Measurements from ENCODE around the gene IGF1.

The IGF1 gene

GRCh38 chr12:102480406-102480805 is at the start of gene IGF1:
TSS of gene IGF1 (minus strand) at chr12:102480563. CDS start at chr12:102480381, 182 bp downstream.
- H3K4me1 ChIP-seq (ENCODE audit: control insufficient read depth, insufficient read depth, low read length): peaks cover 13% of the 10 kb centered on the region
- H3K27me3 ChIP-seq (ENCODE audit: control insufficient read depth, insufficient read depth, low read length): no peaks in the 10 kb centered on the region
- H3K27ac ChIP-seq (ENCODE audit: low read depth, low read length): no peak within 1 kb of the TSS
- H3K9me3 ChIP-seq (ENCODE audit: control insufficient read depth, insufficient read depth, low read depth, low read length): no peaks in the 10 kb centered on the region
- H3K36me3 ChIP-seq (ENCODE audit: control insufficient read depth, insufficient read depth, low read length): no peaks in the 10 kb centered on the region
- no peak within 1 kb of the TSS for H3K4me3 ChIP-seq (ENCODE audit: low read depth, low read length)
- no peak within 1 kb of the TSS for H3K9ac ChIP-seq (ENCODE audit: low read length)

- Histone ChIP-seq H3K4me1 (ENCODE audit: control insufficient read depth, insufficient read depth, low read length) (no peaks in the 10 kb centered on the region), H3K36me3 (ENCODE audit: control insufficient read depth, insufficient read depth, low read length) (no peaks in the 10 kb centered on the region), H3K27ac (ENCODE audit: low read depth, low read length) (no peak overlapping the region), H3K9ac (ENCODE audit: low read length) (no peak overlapping the region), H3K27me3 (ENCODE audit: control insufficient read depth, insufficient read depth, low read length) (no peaks in the 10 kb centered on the region), H3K4me3 (ENCODE audit: low read depth, low read length) (no peak overlapping the region), H3K9me3 (ENCODE audit: control insufficient read depth, insufficient read depth, low read depth, low read length) (no peaks in the 10 kb centered on the region)
These were observed 47.7 kb upstream of the IGF1 start for GRCh38 chr12:102528111-102528510.

GRCh38 chr12:102527171-102527720 is 46.9 kb upstream of the IGF1 start:
- Histone ChIP-seq H3K9me3 (ENCODE audit: control insufficient read depth, insufficient read depth, low read depth, low read length) (no peaks in the 10 kb centered on the region), H3K27ac (ENCODE audit: low read depth, low read length) (no peak overlapping the region), H3K4me1 (ENCODE audit: control insufficient read depth, insufficient read depth, low read length) (no peaks in the 10 kb centered on the region), H3K27me3 (ENCODE audit: control insufficient read depth, insufficient read depth, low read length) (no peaks in the 10 kb centered on the region), H3K9ac (ENCODE audit: low read length) (no peak overlapping the region), H3K36me3 (ENCODE audit: control insufficient read depth, insufficient read depth, low read length) (no peaks in the 10 kb centered on the region), H3K4me3 (ENCODE audit: low read depth, low read length) (no peak overlapping the region)

- H3K4me3 ChIP-seq (ENCODE audit: low read depth, low read length): no peak overlapping the region
- H3K4me1 ChIP-seq (ENCODE audit: control insufficient read depth, insufficient read depth, low read length): no peaks in the 10 kb centered on the region
- no peaks in the 10 kb centered on the region for H3K36me3 ChIP-seq (ENCODE audit: control insufficient read depth, insufficient read depth, low read length)
- no peaks in the 10 kb centered on the region for H3K27me3 ChIP-seq (ENCODE audit: control insufficient read depth, insufficient read depth, low read length)
- H3K9me3 ChIP-seq (ENCODE audit: control insufficient read depth, insufficient read depth, low read depth, low read length): no peaks in the 10 kb centered on the region
- no peak overlapping the region for H3K27ac ChIP-seq (ENCODE audit: low read depth, low read length)
- H3K9ac ChIP-seq (ENCODE audit: low read length): no peak overlapping the region
These were observed 46.3 kb upstream of the IGF1 start for GRCh38 chr12:102526656-102527055.

- Histone ChIP-seq H3K36me3 (ENCODE audit: control insufficient read depth, insufficient read depth, low read length) (no peaks in the 10 kb centered on the region), H3K4me3 (ENCODE audit: low read depth, low read length) (no peak overlapping the region), H3K27ac (ENCODE audit: low read depth, low read length) (no peak overlapping the region), H3K9ac (ENCODE audit: low read length) (no peak overlapping the region), H3K27me3 (ENCODE audit: control insufficient read depth, insufficient read depth, low read length) (no peaks in the 10 kb centered on the region), H3K9me3 (ENCODE audit: control insufficient read depth, insufficient read depth, low read depth, low read length) (no peaks in the 10 kb centered on the region), H3K4me1 (ENCODE audit: control insufficient read depth, insufficient read depth, low read length) (no peaks in the 10 kb centered on the region)
These were observed 42.4 kb upstream of the IGF1 start for GRCh38 chr12:102522768-102523167.

- no peak overlapping the region for H3K4me3 ChIP-seq (ENCODE audit: low read depth, low read length)
- no peak overlapping the region for H3K9ac ChIP-seq (ENCODE audit: low read length)
- H3K9me3 ChIP-seq (ENCODE audit: control insufficient read depth, insufficient read depth, low read depth, low read length): no peaks in the 10 kb centered on the region
- H3K4me1 ChIP-seq (ENCODE audit: control insufficient read depth, insufficient read depth, low read length): no peaks in the 10 kb centered on the region
- H3K27me3 ChIP-seq (ENCODE audit: control insufficient read depth, insufficient read depth, low read length): no peaks in the 10 kb centered on the region
- no peak overlapping the region for H3K27ac ChIP-seq (ENCODE audit: low read depth, low read length)
- H3K36me3 ChIP-seq (ENCODE audit: control insufficient read depth, insufficient read depth, low read length): no peaks in the 10 kb centered on the region
These were observed 41.4 kb upstream of the IGF1 start for GRCh38 chr12:102521662-102522277.

GRCh38 chr12:102518871-102519270 is 38.5 kb upstream of the IGF1 start:
- H3K36me3 ChIP-seq (ENCODE audit: control insufficient read depth, insufficient read depth, low read length): no peaks in the 10 kb centered on the region
- H3K27me3 ChIP-seq (ENCODE audit: control insufficient read depth, insufficient read depth, low read length): no peaks in the 10 kb centered on the region

GRCh38 chr12:102514696-102515095 is 34.3 kb upstream of the IGF1 start:
- Histone ChIP-seq H3K36me3 (ENCODE audit: control insufficient read depth, insufficient read depth, low read length) (no peaks in the 10 kb centered on the region), H3K27me3 (ENCODE audit: control insufficient read depth, insufficient read depth, low read length) (no peaks in the 10 kb centered on the region), H3K9ac (ENCODE audit: low read length) (no peak overlapping the region), H3K27ac (ENCODE audit: low read depth, low read length) (no peak overlapping the region), H3K4me3 (ENCODE audit: low read depth, low read length) (no peak overlapping the region), H3K4me1 (ENCODE audit: control insufficient read depth, insufficient read depth, low read length) (no peaks in the 10 kb centered on the region), H3K9me3 (ENCODE audit: control insufficient read depth, insufficient read depth, low read depth, low read length) (no peaks in the 10 kb centered on the region)

More at GRCh38 chr12:102518871-102519270, 38.5 kb upstream of the IGF1 start:
- Histone ChIP-seq H3K9ac (ENCODE audit: low read length) (no peak overlapping the region), H3K27ac (ENCODE audit: low read depth, low read length) (no peak overlapping the region), H3K9me3 (ENCODE audit: control insufficient read depth, insufficient read depth, low read depth, low read length) (no peaks in the 10 kb centered on the region), H3K4me1 (ENCODE audit: control insufficient read depth, insufficient read depth, low read length) (no peaks in the 10 kb centered on the region), H3K4me3 (ENCODE audit: low read depth, low read length) (no peak overlapping the region)

- H3K9ac ChIP-seq (ENCODE audit: low read length): no peak overlapping the region
- no peaks in the 10 kb centered on the region for H3K9me3 ChIP-seq (ENCODE audit: control insufficient read depth, insufficient read depth, low read depth, low read length)
- no peaks in the 10 kb centered on the region for H3K27me3 ChIP-seq (ENCODE audit: control insufficient read depth, insufficient read depth, low read length)
- no peak overlapping the region for H3K27ac ChIP-seq (ENCODE audit: low read depth, low read length)
- no peaks in the 10 kb centered on the region for H3K36me3 ChIP-seq (ENCODE audit: control insufficient read depth, insufficient read depth, low read length)
- H3K4me3 ChIP-seq (ENCODE audit: low read depth, low read length): no peak overlapping the region
- H3K4me1 ChIP-seq (ENCODE audit: control insufficient read depth, insufficient read depth, low read length): no peaks in the 10 kb centered on the region
These were observed 33.4 kb upstream of the IGF1 start for GRCh38 chr12:102513739-102514138.

- H3K4me1 ChIP-seq (ENCODE audit: control insufficient read depth, insufficient read depth, low read length): no peaks in the 10 kb centered on the region
- no peak overlapping the region for H3K27ac ChIP-seq (ENCODE audit: low read depth, low read length)
- H3K9me3 ChIP-seq (ENCODE audit: control insufficient read depth, insufficient read depth, low read depth, low read length): no peaks in the 10 kb centered on the region
- no peak overlapping the region for H3K9ac ChIP-seq (ENCODE audit: low read length)
- H3K4me3 ChIP-seq (ENCODE audit: low read depth, low read length): no peak overlapping the region
- H3K36me3 ChIP-seq (ENCODE audit: control insufficient read depth, insufficient read depth, low read length): no peaks in the 10 kb centered on the region
- H3K27me3 ChIP-seq (ENCODE audit: control insufficient read depth, insufficient read depth, low read length): no peaks in the 10 kb centered on the region
These were observed 32.9 kb upstream of the IGF1 start for GRCh38 chr12:102513272-102513671.

- Histone ChIP-seq H3K27ac (ENCODE audit: low read depth, low read length) (no peak overlapping the region), H3K9me3 (ENCODE audit: control insufficient read depth, insufficient read depth, low read depth, low read length) (no peaks in the 10 kb centered on the region), H3K4me3 (ENCODE audit: low read depth, low read length) (no peak overlapping the region), H3K4me1 (ENCODE audit: control insufficient read depth, insufficient read depth, low read length) (no peaks in the 10 kb centered on the region), H3K9ac (ENCODE audit: low read length) (no peak overlapping the region), H3K36me3 (ENCODE audit: control insufficient read depth, insufficient read depth, low read length) (no peaks in the 10 kb centered on the region), H3K27me3 (ENCODE audit: control insufficient read depth, insufficient read depth, low read length) (no peaks in the 10 kb centered on the region)
These were observed 32.2 kb upstream of the IGF1 start for GRCh38 chr12:102512523-102512922.

All from HUES6 (cell line).